ENCODE results near the gene AGPS. TPM values are rescaled to one million over a fixed set of nuclear protein-coding genes. Genes with fewer than 3 reads are reported as not detected.

Gene AGPS
- total RNA-seq, 1 donor from 2014 or later, result 26.4 TPM

GRCh38 chr2:177585234-177585863, 192.8 kb downstream of the AGPS start:
- intact Hi-C loops (cut with micrococcal nuclease), result no loop called here
- no peak for TF ChIP-seq CTCF (IDR thresholded peaks at IDR 0.05; ENCODE audit: borderline replicate concordance)
- DNase-seq, result peak; percentile 37
- Histone ChIP-seq H3K9me3 (replicated peaks) (no peaks in the 10 kb centered on the region), H3K27me3 (ENCODE audit: low read depth) (no peaks in the 10 kb centered on the region), H3K4me1 (peaks cover 18% of the 10 kb centered on the region), H3K4me3 (no peak overlapping the region), H3K36me3 (no peaks in the 10 kb centered on the region), H3K27ac (replicated peaks) (peak overlapping the region; percentile 31)

- no peak overlapping the region for H3K4me3 ChIP-seq
- TF ChIP-seq CTCF (IDR thresholded peaks at IDR 0.05; ENCODE audit: borderline replicate concordance), result no peak
Measured at GRCh38 chr2:177586154-177586553, 193.6 kb downstream of the AGPS start.

GRCh38 chr2:177587371-177587770, 194.8 kb downstream of the AGPS start:
- Histone ChIP-seq H3K4me1 (peaks cover 18% of the 10 kb centered on the region), H3K27me3 (ENCODE audit: low read depth) (no peaks in the 10 kb centered on the region), H3K36me3 (no peaks in the 10 kb centered on the region), H3K27ac (replicated peaks) (no peak overlapping the region), H3K9me3 (replicated peaks) (no peaks in the 10 kb centered on the region), H3K4me3 (no peak overlapping the region)
- TF ChIP-seq CTCF (IDR thresholded peaks at IDR 0.05; ENCODE audit: borderline replicate concordance), result no peak
- DNase-seq, result no peak
- intact Hi-C loops (cut with micrococcal nuclease), result no loop called here

More at GRCh38 chr2:177586154-177586553, 193.6 kb downstream of the AGPS start:
- H3K36me3 ChIP-seq, result no peaks in the 10 kb centered on the region
- no peaks in the 10 kb centered on the region for H3K27me3 ChIP-seq (ENCODE audit: low read depth)
- no peak for DNase-seq
- H3K4me1 ChIP-seq, result peaks cover 18% of the 10 kb centered on the region
- intact Hi-C loops (cut with micrococcal nuclease), result no loop called here
- no peak overlapping the region for H3K27ac ChIP-seq (replicated peaks)
- no peaks in the 10 kb centered on the region for H3K9me3 ChIP-seq (replicated peaks)

GRCh38 chr2:177588671-177589070, 196.1 kb downstream of the AGPS start:
- intact Hi-C loops (cut with micrococcal nuclease), result no loop called here
- Histone ChIP-seq H3K4me3 (no peak overlapping the region), H3K27me3 (ENCODE audit: low read depth) (no peaks in the 10 kb centered on the region), H3K9me3 (replicated peaks) (no peaks in the 10 kb centered on the region), H3K27ac (replicated peaks) (no peak overlapping the region), H3K4me1 (peaks cover 18% of the 10 kb centered on the region), H3K36me3 (no peaks in the 10 kb centered on the region)
- no peak for TF ChIP-seq CTCF (IDR thresholded peaks at IDR 0.05; ENCODE audit: borderline replicate concordance)
- DNase-seq, result no peak

GRCh38 chr2:177589186-177589585, 196.6 kb downstream of the AGPS start:
- Histone ChIP-seq H3K9me3 (replicated peaks) (no peaks in the 10 kb centered on the region), H3K27me3 (ENCODE audit: low read depth) (no peaks in the 10 kb centered on the region), H3K4me1 (peaks cover 18% of the 10 kb centered on the region), H3K27ac (replicated peaks) (no peak overlapping the region), H3K36me3 (no peaks in the 10 kb centered on the region), H3K4me3 (no peak overlapping the region)
- TF ChIP-seq CTCF (IDR thresholded peaks at IDR 0.05; ENCODE audit: borderline replicate concordance), result no peak
- intact Hi-C loops (cut with micrococcal nuclease), result no loop called here
- DNase-seq, result no peak

All from left ventricle myocardium inferior (tissue), 1 donor.